Activated CD4-positive, alpha-beta T cell treated with anti-CD3 and anti-CD28 coated beads for 24 hours (primary cell): Measurements from ENCODE around the gene GMPR.

ENCODE experiments used
- DNase-seq, 2 donors: peaks; one replicate each; pipeline ENCODE4 v3.0.0-alpha.2; 2020; ENCODE audit warnings: low read depth in 2 of 2

GMPR gene

DNA sequence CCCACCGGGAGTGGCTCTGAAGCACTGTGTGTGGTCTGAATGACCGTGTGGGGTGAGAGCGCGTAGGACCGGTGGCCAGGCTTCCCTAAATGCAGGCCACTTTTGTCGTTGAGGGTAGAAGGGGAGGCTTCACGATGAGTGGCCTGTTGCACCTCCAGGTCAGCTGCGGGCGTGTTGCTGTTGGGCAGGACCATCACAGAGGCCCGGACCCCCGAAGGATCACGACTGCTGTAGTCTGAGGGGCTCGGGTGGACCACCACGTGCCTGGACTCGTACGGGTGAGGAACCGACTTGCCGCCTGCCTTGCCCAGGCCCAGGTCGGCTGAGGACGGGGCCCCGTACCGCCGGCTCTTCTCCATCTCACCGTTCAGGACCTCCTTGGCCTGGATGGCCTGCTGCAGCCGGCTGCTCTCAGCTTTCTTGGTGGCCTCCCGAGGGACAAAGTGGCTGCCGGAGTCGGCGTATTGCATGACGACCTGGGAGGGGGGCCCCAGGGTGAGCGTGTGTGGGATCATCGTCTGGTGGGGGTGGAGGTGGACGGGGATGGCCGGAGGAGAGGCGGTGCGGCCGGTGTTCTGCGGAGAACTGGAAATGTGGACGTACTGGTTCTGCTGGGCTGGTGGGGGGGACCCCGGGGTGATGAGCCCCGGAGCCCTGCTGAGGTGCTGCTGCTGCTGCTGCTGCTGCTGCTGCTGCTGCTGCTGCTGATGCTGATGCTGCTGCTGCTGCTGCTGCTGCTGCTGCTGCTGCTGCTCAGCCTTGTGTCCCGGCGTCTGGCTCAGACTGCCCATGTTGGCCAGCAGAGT is 88.8 kb downstream of the GMPR start:
- no peak for DNase-seq

DNA sequence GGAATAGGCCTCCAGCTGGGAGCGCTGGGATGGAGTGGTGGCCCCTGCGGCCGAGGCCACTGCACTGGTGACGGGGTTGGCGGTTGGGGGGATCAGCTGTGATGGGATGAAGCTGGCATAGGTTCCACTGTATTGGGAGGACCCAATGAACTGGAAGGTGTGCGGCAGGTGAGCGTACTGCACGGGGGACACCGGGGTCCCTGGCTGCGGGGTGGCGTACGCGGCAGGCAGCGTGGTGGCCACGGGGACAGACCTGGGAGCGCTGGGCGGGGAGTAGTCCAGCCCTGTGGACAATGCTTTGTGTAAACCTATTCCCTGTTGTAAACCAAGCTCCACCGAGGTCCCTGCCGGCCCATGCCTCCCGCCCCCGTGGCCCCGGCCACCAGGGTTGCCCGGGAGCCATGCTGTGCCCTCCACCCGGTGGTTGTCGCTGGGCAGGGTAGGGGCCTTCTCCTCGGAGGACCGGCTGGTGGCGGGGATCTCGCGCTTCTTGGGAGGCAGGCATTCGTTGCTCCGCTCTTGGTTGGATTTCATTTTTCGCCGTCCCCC is 89.5 kb downstream of the GMPR start:
- DNase-seq, result no peak

DNA sequence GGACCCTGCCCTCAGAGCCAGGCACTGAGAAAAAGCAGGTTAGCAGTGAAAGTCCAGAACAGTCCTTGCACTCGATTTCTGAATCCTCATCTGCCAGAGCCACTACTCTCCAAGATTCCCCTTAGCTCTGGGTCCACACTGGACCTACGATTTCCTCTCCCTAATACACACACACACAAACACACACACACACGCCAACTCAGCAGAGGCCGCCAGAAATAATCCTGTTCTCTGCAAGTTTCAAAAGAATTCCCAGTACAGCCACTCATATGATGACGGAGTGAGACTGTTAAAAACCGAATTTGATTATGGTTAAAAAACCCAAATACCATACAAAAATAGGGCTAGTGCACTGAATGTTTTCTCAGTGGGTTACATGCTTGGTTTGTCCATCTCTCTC is 90.8 kb downstream of the GMPR start:
- DNase-seq, result no peak

DNA sequence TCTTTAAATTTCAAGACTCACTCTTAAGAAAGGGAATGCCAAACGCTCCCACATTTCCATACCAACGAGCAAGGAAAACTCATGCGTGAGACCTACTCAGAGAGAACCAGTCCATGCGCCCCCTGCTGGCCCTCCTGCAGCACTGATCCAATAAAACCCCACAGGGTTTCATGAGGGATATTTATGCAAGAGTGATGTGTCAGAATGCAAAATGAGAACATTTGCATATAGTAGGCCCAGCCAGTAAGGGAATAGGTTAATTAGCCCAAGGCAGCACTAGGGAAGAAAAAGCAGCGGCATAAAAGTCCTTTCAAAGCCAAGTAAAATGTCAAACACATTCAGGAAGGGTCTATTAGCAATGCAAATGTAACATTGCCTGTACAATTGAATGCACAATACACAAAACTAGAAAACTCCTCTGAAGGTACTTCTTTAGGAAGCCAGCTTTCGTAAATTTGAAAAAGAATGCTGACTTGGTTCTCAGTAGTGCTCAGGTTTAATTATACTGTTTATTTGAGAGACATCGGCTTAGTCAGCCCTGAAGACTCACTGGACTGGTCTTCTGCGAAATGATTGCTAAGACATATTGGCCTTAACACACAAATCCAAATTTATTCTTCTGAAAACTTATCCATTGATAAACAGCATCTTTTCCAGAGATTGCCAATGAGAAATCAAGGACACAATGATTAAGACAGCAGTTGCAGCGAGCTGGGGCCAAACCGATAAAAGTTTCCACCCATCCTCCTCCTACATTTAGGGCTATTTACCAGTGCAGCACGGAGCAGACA is 93.2 kb downstream of the GMPR start:
- DNase-seq, result peak; percentile 49 to 57

DNA sequence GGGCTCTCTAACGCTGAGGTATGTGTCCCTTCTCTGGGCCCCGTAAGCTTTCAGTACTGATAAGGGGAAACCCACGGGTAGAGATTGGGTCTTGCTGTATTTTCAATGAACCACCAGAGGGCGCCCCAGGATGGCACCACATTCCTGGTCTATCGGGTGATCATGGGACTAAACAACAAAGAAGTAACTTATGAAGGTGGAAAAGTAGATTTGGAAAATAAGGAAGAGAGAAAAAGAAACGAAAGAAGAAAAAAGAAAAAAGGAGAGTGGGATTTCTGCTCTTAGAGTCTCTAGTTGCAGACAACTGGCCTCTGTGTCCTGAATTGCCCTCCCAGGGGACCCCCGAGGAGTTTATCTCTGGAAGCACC is 93.8 kb downstream of the GMPR start:
- peak; percentile 77 to 82 for DNase-seq

DNA sequence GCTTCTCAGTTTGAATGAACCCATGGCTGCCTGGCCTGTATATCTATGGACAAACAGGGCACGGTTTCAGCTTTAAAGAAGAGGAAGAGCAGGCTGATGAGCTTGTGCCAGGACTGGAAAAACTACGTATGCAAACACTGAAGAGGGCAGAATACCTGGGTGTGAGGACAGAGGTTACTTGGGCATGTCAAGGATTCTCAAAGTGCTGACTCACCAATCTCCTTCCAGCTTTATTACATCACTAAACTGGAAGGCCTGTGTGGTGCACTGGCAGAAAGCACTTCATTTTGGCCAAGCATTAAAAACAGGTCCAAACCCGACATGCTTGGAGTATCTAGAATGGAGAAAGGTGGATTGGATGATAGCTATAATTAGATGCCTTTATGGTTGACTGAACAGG is 95.2 kb downstream of the GMPR start:
- DNase-seq, result no peak

DNA sequence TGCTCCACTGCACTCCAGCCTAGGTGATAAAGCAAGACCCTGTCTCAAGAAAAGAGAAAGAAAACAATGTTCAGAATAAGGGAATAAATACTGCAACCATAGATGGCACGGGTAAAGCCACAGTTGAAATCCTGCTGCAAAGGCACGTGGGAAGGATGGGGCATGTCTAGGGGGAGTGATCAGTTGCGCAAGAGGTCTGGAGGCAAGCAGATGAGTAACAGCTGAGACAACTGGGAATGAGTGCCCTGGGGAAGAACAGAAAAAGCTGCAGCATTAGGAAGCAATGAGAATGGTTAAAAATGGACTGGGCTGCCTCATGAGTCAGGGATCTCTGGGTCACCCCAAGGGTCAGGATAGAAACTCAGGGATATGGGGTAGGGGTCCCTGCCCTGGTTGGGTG is 96.3 kb downstream of the GMPR start:
- no peak for DNase-seq

DNA sequence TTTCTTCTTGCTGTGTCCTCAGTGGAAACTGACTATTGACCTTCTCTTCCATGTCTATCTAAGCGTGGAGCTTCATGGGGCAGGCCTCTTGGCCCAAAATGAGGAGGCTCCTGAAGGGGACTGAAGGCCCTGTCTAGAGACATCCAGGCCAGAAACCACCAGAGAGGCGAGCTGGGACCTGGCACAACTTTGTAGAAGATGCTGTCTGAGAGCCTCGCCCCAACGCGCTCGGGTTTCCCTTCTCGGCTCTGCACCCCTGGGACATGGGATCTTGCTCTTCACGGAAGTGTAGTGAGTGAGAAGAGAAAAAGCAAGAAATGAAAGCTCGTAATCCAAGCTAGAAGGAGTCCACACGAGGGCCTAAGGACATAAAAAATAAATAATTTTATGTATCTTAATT is 96.8 kb downstream of the GMPR start:
- no peak for DNase-seq

DNA sequence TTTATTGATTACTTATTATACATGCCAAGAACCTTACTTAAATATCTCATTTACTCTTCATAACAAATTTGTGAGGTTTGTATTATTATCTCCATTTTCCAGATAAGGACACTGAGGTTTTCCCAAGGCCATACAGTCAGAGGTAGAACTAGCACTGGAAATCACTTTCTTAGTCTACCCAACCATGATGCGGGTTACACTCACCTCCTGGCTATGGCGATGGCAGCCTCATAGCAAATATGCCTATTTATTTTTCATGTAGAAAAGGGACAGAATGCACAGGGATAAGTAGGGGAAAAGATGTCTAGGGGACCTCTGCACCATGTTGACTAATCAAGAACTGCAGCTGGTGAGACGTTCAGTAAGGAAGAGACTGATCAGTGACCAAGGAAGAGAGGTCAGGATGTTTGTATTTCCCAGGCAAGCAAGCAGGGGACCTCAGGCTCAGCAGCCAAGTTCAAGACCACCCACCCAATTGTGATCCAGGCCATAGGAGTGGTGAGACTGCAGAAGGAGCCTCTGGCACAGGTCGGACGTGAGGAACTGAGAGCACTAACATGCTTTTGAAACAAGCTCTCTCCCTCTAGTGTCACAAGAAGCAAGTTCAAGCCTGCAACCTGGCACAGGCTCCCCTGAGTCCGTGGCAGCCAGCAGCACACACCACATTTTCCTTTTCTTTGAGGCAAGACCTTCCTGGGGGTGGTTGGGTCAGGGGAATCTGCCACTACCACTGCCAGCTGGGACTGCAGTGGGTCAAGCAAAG is 97.8 kb downstream of the GMPR start:
- no peak for DNase-seq

DNA sequence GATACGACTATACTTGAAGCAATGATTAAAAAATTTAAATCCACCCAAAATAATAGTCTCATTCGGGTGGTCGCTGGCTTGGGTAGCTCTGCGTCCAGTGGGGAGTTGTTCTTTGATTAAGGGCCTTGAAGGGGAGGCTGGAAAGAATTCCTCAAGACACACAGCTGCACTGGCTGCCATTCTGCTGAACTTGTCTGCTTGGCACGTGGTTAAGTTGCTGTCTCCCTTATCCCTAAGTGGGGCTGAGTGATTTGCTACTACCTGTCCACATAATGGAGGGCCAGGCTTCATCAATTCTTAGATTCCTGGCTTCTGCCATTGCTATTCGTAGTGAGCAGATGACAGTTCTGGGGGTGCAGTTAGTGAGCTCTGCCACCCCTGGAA is 98.5 kb downstream of the GMPR start:
- no peak for DNase-seq

DNA sequence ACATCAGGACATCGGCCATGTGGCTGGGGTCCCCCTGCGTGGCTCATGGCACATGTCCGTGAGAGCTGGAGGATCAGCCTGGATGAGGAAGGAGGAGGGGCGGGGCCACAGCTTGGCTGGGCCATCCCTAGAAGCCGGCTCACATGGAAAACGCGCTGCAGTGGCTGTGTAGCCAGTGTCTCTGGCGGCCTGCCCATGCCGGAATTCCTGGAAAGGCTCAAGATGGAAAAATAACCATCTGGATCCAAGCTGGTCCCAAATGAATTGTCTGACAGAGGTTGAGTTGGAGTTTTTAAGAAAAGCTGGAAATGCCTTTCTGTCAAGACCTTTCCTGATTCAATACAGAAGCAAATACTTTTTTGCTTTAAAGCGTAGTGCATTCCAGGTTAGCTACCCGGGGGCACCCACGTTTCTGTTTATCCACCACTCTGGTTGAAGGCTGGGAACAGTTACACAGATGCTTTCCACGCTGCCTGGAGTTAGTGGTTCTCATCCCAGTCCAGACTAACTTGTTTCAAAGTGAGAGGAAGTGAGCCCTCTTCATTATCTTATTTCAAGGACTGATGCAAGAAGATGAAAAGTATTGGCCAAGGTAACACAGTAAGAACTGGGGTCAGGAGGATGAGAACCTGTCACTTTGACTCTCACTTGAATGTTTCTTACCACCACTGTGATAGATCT is 99.0 kb downstream of the GMPR start:
- DNase-seq, result no peak

DNA sequence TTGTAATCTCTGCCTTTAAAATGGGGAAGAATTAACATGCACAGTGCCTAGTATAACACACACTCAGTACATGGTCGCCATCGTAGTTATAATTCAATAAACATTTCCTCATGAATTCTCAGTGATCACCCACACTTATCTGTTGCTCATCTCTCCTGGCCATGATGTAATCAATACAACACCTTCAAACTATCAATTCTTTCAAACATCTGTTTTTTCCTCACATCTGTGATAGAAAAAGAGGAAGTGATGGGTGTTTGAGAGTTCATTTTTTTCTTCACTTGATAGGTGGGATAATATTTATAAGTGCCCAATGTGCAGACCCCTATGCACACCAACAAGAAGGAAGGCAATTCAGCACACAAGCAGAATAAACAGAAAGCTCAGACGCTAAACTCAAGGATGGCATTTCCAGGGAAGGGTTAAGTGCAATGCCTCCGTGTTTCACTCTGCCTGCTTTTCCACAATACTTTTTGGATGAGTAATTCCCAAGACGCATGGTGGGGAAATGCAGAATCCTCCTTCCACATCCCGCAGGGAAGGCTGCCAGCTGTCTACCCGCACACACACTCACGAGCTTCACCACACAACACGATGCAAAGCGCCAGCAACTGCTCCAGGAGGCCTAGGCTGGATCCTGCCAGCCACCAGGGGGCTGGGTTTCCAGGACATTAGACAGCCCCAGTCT is 100.3 kb downstream of the GMPR start:
- no peak for DNase-seq

DNA sequence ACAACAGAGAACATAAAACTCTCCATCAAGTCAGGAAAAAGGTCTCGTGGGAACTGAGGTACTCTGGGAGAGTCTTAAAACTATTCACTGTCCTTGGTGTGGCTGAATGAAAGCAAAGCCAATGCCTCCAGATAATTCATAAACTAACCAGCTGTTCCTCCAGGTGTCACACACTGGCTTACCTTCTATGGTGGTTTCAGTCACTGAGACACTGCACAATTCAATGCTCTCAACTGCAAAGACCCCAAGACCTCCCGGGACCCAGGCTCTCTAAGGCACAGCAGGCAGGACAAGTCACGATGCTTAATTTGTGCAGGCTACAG is 100.8 kb downstream of the GMPR start:
- no peak for DNase-seq

DNA sequence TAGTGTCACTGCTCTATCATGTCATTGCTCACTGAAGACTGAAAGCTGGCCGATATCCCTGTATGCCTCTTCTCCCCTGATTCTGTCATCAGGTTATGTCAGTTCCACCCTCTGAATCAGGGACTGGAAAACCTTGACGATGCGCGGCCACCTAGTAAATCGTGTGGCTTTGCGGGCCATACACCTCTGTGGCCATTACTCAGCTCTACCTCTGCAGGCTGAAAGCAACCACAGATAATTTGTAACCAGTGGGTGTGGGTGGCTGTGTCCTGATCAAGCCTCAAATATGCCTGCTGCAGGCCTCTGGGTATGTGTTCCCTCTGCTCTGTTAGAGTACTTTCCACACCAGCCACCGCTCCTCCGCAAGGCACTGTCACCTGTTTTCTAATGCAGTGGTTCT is 105.2 kb downstream of the GMPR start:
- no peak for DNase-seq

DNA sequence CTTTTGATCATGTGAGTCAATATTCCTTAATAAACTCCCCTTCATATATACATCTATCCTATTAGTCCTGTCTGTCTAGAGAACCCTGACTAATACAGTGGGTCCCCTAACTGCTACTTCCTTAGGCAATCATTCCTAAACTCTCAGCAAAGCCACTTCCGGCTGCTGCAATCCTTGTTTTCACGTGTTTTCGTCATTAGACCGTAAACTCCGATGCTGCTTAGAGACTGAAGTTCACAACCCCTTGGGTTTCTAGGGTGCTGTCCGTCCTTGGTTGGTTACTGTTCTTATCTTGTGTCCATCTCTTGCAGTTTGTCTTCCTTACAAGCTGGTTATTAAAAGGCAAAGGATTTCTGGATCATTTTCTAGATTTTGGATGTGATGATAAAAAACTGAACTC is 106.4 kb downstream of the GMPR start:
- DNase-seq, result no peak
